ENCODE results near the gene TMOD4.
"Not testable (repeated sequence)": the region's sequence is repeated elsewhere in the genome, so short reads cannot be mapped to it uniquely, and the experiment has no call there.

TMOD4 gene

DNA sequence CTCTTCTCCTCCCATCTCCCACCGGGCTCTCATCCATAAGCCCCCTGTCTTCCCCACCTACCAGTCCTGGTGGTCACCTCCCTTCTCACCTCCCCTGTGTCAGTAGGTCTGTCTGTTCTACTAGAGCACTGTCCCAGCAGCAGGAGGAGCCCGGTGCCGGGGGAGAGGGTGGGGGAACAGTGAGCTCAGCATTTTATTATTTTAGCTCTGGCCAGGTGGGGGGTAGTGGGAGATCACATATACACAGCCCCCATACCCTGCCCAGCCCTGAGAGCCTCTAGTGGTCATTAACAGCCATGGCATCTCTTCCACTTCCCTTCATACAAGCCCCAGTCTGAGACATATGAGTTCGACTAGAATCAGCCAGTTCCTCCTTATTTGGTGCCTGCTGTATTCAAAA lies at the start of gene TMOD4:
TSS of gene TMOD4 (minus strand) at position 119 of the 400 bp plus-strand sequence. CDS start 1,106 bp downstream, outside the sequence.
- DNase-seq: no peak

DNA sequence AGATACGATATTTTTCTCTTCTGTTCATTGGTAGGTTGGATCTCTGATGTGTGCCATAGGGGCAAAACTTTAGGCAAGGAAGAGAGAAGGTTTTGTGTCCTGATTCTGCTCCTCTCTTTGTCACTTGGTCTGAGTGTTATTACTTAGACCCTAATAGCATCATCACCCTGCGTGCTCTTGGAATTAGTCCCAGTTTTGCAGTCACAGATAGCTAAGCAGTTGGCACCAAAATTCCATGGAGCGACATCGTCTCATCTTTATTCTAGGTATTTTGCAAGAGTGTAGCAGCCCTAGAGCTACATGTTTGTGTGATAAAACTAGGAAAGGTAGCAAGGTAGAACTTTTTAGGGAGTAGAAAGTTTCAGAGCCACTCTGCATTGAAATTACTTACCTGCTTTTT lies 46.3 kb upstream of the TMOD4 start:
- DNase-seq: no peak

DNA sequence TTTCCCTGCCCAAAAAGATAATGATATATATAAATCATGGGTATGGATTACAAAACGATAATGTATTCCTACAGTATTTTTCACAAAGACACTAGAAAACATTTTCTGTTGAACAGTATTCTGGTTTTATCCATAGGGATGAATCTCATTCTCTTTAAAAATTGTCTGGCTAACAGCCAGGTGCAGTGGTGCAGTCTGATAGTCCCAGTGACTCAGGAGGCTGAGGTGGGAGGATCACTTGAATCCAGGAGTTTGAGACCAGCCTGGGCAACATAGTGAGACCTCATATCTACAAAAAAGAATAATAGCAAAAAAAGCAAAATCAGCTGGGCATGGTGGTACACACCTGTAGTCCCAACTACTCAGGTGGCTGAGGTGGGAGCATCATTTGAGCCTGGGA lies 45.8 kb upstream of the TMOD4 start:
- DNase-seq: no peak

DNA sequence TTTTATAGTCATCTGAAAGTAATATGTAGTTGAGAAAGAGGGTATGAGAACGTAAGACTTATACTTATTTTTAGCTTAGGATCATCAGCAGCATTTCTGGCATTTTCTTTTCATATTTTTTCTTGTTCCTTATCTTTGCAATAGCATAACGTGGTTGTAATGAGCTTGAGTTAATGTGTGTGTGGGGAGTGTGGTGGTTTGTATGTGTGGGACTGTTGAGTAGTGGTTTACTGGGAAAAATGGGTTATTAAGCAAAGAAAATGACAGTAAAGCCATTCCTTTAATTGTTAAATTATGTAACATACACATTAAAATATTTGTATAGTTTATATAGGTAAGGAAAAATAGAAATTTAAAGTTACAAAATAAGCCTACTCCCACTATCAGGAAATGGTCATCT lies 37.8 kb upstream of the TMOD4 start:
- DNase-seq: no peak

DNA sequence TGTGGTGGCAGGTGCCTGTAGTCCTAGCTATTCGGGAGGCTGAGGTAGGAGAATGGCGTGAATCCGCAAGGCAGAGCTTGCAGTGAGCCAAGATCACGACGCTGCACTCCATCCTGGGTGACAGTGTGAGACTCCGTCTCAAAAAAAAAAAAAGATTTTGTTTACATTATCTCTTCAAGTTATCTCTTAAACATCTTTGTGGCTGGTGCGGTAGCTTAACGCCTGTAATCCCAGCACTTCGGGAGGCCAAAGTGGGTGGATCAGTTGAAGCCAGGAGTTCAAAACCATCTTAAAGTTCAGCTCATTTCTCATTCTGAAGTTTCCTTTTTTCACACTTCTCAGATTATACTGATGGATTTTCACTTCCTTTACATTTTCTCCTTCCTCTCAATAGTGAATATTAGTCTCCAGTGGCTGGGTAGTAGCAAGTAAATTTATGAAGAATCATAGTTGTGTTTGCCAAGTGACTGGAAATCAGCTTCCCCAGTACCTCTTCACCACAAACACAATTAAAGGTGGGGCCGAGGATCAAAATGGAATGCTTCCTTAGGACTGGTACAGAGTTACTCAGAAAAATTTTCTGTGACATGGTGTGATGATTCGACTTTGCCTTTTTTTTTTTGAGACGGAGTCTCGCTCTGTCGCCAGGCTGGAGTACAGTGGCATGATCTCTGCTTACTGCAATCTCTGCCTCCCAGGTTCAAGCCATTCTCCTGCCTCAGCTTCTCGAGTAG lies 36.4 kb upstream of the TMOD4 start:
- no peak for DNase-seq

DNA sequence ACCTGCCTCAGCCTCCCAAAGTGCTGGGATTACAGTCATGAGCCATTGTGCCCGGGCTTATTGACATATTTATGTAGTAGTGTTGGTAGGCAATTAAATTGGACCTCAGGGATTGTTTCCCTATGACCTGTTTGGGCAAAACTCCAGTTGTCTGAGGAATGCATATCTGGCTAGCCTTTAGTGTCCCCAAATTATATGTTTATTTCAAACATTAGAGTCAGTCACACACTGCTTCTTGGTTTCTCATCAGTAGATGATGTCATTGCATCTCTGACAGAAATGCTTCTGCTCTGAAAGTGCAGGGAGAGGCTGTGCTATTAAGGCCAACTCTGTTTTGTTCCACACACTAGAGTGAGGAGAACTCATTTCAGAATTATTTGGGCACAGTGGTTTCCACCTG lies 35.0 kb upstream of the TMOD4 start:
- no peak for DNase-seq

DNA sequence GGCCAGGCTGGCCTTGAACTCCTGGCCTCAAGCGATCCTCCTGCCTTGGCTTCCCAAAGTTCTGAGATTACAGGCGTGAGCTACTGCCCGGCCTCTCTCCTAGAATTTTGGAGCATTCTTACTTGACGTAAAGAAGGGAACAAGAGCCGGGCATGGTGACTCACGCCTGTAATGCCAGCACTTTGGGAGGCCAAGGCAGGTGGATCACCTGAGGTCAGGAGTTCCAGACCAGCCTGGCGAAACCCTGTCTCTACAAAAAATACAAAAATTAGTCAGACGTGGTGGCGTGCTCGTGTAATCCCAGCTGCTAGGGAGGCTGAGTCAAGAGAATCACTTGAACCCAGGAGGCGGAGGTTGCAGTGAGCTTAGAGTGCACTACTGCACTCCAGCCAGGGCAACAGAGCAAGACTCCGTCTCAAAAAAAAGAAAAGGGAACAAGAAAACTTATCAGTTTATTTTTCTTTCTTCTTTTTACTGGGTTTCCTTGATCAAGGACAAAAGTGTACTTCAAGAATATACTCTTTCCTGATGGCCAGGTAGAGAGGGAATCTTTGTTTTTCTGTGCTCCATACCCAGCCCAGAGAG lies 29.7 kb upstream of the TMOD4 start:
- DNase-seq: not testable (repeated sequence)

DNA sequence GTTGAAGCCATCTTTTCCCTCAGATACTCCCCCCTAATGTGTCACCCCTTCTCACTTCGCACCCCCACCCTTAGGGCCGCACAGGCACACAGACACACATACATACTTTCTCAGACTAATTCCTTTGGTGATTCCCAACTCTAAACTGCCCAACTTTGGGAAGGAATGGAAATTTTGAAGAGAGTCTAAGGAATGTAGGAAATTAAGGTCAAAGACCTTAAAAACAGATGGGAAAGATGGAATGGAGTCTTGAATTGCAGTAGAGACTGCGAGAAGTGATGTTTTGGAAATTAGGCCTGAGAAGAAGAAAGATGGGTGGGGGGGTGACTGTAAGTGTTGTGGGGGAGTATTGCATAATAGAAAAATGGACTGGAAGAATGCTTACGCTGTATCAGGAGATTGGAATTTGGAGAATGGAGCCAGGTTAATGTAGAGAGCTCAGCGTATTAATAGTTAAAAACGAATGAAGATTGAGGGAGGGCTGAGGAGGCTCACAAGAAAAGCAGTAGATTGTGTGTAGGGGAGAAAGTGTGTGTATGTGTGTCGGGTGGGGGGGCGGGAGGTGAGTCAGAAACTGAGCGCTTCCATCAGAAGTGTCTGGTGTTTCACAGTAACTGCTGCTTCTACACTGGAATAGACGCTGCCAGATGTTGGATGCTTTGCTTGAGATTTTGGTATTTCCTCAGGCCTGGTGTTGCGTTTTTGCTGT lies 24.2 kb upstream of the TMOD4 start:
- DNase-seq: no peak

DNA sequence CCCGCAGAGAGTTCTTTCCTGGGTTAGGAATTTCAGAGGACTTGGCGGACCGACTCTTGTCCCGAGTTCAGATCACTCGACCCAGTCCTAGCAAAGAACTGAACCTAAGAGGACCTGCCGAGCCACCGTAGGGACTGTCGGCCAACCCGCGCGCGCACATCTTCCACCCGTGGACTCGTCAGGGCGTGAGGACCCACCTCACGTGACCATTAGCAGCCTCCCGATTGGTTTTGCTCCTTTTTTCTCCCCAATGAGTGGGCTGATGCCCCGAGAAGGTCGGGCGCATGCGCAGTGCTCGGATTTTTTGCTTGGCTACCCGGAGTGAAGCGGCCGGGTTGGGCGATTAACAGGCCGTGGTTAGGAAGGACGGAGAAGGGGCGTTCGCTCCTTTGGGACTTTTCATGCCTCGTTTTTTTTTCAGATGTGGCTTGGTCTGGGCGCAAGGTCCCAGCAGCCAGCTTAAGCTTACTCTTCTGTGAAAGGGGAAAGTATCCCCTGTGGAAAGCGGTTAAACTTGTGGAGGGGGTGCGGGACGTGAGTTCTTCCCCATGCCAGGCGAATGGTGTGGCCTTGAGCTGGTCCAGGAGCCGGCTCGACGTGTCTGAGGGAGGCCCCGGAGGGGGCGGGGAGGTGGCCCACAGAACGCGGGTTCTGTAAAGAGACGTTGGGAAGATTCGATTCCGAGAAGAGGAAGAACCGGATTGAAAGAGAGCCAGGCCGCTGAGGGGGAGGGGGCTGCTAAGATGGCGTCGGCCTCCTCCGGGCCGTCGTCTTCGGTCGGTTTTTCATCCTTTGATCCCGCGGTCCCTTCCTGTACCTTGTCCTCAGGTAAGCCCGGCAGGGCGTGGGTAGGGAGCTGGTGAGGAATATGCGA lies 22.7 kb upstream of the TMOD4 start, which contains the start of gene PIP5K1A:
TSS of gene PIP5K1A (plus strand) at position 299 of the 874 bp plus-strand sequence. CDS start at position 744, 445 bp downstream.
- peak; percentile 99 for DNase-seq

DNA sequence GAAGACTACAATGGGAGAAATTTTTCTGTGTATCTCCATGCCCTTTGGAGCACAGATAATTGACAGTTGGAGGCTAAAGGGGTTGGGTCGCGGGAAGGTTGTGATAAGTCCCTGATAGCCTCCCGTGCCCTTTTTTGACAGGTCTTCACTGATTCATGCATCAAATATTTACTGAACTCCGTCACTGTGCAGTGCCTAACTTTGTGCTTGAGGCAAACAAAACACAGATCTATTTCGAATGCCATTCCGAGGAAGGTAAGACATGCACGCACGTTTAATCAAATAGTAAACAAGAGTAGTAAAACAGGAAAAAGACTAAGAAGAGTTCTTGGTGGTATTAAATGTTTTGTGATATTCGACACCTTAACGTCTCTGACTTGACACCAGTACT lies 22.1 kb upstream of the TMOD4 start:
- peak; percentile 62 for DNase-seq

DNA sequence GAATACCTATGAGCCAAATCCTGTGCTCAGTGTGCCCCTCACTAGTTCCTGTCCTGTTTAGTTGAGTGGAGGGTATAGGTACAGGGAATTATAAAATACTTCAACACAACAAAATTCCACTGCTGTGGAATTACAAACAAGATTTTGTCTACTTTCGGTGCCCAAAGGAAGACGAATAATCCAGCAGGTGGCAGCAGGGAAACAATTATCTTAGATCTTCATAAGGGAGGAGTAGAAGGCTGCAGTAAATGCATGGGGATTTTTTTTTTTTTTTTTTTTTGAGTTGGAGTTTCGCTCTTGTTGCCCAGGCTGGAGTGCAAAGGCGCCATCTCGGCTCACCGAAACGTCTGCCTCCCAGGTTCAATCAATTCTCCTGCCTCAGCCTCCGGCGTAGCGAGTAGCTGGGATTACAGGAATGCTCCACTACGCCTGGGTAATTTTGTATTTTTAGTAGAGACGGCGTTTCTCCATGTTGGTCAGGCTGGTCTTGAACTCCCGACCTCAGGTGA lies 20.6 kb upstream of the TMOD4 start:
- peak; percentile 82 for DNase-seq

DNA sequence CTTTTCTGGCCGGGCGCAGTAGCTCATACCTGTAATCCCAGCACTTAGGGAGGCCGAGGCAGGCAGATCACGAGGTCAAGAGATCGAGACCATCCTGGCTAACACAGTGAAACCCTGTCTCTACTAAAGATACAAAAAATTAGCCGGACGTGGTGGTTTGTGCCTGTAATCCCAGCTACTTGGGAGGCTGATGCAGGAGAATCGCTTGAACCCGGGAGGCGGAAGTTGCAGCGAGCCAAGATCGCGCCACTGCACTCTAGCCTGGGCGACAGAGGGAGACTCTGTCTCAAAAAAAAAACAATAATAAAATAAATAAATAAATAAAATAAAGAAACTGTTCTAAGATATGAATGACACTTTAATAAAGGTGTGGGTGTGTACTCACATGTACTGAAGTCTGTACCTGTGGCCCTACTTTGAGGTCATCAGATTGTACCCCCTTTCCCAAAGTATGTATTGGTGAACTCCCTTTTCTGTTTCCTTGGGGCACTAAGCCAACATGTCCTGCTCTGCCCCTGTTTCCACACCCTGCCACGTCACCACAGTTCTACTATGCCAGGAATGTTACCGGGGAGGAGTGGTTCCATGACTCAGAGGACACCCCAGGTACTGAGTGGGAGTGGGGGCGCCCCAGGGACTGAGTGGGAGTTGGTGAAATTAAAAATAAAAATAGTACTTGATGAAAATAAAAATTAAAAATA lies 19.3 kb upstream of the TMOD4 start:
- not testable (repeated sequence) for DNase-seq

DNA sequence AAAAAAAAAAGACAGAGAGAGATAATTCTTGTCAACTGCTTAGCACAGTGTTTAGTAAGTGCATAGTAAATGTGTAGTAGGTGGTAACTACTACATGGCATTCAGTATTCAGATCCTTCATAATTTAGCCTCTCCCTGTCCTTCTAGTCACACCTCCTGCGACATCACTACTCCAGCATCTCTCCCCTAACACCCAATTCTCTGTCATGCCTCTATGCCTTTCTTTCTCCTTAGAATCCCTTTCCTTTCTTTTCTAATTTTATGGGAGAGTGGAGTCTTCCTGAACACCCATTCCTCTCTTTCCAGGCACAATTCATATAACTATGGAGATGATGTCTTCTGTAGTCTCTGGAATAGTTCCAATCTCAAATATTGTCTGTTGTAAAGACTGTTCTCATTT lies 18.1 kb upstream of the TMOD4 start:
- no peak for DNase-seq

DNA sequence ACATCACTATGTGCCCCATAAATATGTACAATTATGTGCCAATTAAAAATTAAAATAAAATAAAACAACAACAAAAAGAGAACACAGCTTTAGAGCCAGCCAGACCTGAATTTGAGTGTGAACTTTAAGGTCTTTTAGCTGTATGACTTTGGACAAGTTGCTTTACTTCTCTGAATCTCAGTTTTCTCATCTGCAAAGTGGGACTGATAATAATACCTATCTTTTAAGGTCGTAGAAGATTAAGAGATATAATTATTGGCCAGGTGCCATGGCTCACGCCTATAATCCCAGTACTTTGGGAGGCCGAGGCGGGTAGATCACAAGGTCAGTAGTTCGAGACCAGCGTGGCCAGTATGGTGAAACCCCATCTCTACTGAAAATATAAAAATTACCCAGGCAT lies 17.5 kb upstream of the TMOD4 start:
- DNase-seq: no peak

DNA sequence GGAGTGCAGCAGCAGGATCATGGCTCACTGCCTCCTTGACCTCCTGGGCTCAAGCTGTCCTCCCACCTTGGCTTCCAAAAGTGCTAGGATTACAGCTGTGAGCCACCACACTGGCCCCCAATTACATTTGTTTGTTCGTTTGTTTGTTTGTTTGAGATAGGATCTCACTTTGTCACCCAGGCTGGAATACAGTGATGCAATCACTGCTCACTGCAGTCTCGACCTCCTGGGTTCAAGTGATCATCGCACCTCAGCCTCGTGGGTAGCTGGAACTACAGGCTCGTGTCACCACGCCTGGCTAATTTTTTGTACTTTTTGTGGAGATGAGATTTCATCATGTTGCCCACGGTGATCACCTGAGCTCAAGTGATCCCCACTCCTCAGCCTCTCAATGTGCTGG lies 16.3 kb upstream of the TMOD4 start:
- DNase-seq: no peak

DNA sequence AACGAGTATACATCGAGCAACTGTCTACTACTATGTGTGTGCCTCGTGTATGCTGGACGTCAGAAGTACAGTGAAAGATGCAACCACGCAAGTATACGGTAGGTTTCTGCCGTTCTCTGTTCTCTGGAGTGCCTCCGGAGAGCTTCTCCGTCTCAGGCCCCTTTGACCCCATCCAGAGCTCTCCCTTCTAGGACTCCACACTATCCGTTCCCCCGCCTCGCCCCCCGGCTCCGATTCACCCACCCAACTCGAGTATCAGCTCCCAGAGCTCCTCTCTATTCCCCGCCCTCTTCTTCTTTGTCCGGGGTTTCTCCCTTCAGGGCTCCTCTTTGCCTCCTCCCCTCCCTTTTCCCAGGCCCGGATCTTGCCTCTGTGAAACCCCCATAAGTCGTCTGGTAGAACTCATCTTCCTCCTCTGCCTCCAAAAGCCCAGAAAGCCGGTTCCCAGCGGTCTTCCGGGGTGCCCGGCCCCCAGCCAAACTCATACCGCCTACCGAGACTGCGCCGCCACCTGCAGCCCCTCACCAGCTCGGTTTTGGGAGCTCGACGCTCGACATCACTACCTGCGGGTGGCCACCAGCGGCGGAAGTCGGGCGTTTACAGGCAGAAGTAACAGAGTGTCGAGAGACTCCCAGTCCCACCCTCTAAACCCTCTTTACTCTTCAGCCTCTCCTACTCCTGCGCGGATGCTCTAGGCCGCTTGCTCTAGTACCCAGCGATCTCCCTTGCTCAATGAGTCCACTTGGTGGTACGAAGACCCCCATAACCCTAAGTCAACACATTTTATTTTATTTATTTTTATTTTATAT lies 14.1 kb upstream of the TMOD4 start, which contains the start of gene VPS72:
TSS of gene VPS72 (minus strand) at position 561 of the 809 bp plus-strand sequence. CDS start at position 485, 76 bp downstream.
- peak; percentile 97 for DNase-seq

DNA sequence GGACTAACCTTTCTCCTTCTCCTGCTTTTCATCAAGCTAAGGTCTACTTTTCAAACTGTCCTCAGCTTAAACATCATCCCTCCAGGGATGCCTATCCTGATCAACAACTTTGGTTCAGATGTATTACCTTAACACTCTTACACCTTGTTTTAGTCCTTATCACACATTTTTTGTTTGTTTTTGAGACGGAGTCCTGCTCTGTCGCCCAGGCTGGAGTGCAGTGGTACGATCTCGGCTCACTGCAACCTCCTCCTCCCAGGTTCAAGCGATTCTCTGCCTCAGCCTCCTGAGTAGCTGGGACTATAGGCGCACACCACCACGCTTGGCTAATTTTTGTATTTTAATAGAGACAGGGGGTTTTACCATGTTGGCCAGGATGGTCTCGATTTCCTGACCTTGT lies 12.9 kb upstream of the TMOD4 start:
- DNase-seq: not testable (repeated sequence)

DNA sequence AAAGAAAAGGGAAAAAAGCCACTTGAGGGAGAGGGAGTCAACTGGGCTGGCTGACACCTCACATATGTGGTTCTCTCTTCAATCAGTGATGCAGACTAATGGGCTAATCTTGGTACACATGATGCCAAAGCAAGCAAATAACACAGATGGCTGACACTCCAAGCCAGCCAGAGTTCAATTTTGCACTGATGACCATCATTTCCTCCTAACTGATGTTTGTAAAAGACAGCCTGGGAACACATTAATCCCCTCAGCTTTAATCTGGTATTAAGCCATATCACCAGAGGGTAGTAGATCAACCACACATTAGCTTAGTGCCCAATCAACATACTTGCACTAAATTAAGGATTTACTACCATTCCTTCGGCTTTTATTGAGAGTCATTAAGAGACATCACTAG lies 11.4 kb upstream of the TMOD4 start:
- peak; percentile 45 for DNase-seq

DNA sequence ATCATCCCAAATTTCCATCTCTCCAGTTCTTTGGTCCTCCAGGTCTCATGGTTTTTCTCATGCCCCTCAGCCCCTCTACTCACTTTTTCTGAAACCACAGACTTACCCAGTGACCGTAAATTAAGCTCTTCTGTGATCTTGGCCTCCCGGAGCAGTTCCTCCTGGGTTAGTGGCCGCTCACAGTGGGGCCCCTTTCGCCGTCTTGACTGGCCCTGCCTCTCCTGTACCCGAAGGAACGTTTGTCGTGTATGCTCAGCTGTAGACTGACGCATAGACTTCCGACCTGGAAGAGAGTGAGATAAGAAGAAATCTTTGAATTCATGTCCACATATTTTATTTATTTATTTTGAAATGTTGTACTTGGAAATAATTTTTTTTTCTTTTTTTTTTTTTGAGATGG lies 8.4 kb upstream of the TMOD4 start:
- no peak for DNase-seq

DNA sequence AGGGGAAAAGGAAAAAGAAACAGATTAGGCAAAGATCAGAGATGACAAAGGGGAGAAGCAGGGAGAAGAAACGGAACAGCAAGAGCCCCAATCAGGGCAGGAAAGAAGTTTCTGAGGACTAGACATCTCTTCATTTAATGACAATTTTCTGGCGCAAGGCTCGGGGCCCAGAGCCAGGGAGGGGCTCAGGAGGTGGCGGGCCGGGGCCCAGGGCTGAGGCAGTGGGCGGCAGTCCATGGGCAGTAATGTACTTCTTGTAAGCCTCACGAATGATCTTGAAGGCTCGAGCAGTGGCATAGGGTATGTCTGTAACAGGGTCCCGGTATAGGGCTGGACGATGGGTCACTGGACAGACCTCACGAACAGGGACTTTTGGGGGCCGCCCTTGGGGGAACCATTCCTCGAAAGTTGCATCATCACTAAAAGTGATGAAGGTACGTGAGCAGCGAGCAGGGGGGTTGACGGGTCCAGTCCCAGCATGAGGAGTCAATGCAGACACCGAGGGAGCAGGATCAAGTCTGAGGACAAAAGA lies 799 bp upstream of the TMOD4 start:
- DNase-seq: no peak

All from NCI-H1092 treated with DMSO at 0.1 percent for 48 hours (cell line).